AML-193 (cell line): ENCODE data around the gene CNTRL.
"Not testable (repeated sequence)": the region's sequence is repeated elsewhere in the genome, so short reads cannot be mapped to it uniquely, and the experiment has no call there.

Source experiments
- DNase-seq, 2 experiments: peaks; one replicate each; lab custom pipeline; 2025; lab: John Stamatoyannopoulos, UW

CNTRL gene

GRCh38 chr9:121071370-121071755, 3.4 kb upstream of the CNTRL start:
- no peak for DNase-seq

- DNase-seq, result peak; percentile 61 to 66
Observed at GRCh38 chr9:121071756-121072421, 2.9 kb upstream of the CNTRL start.

- peak; percentile 70 to 71 for DNase-seq
Observed at GRCh38 chr9:121073038-121073437, 1.7 kb upstream of the CNTRL start.

- DNase-seq, result peak; percentile 54 to 61
Observed at GRCh38 chr9:121075251-121076036, 689 bp downstream of the CNTRL start.

- no peak for DNase-seq
Observed at GRCh38 chr9:121082075-121082474, 7.3 kb downstream of the CNTRL start.

GRCh38 chr9:121085661-121086060, 10.9 kb downstream of the CNTRL start:
- no peak for DNase-seq

- peak; percentile 45 to 51 for DNase-seq
Observed at GRCh38 chr9:121088576-121088975, 13.8 kb downstream of the CNTRL start.

GRCh38 chr9:121090743-121091142, 16.0 kb downstream of the CNTRL start:
- DNase-seq, result not testable (repeated sequence)

GRCh38 chr9:121095057-121095456, 20.3 kb downstream of the CNTRL start:
- no peak for DNase-seq

GRCh38 chr9:121098567-121099198, 23.9 kb downstream of the CNTRL start:
- no peak for DNase-seq

GRCh38 chr9:121104054-121104453, 29.3 kb downstream of the CNTRL start:
- not testable (repeated sequence) for DNase-seq

- DNase-seq, result no peak
Observed at GRCh38 chr9:121105531-121105930, 30.8 kb downstream of the CNTRL start.

GRCh38 chr9:121107029-121107428, 32.3 kb downstream of the CNTRL start:
- DNase-seq, result peak; percentile 29 to 39

- DNase-seq, result peak; percentile 68 to 76
Observed at GRCh38 chr9:121107881-121108280, 33.1 kb downstream of the CNTRL start.

GRCh38 chr9:121115466-121115865, 40.7 kb downstream of the CNTRL start:
- peak; percentile 19 to 24 for DNase-seq

- no peak for DNase-seq
Observed at GRCh38 chr9:121118266-121118665, 43.5 kb downstream of the CNTRL start.

- no peak for DNase-seq
Observed at GRCh38 chr9:121120386-121120785, 45.6 kb downstream of the CNTRL start.

- peak; percentile 96 to 97 for DNase-seq
Observed at GRCh38 chr9:121121582-121122087, 46.9 kb downstream of the CNTRL start.

GRCh38 chr9:121122246-121123032, 47.7 kb downstream of the CNTRL start:
- no peak for DNase-seq

GRCh38 chr9:121123816-121124535, 49.2 kb downstream of the CNTRL start:
- DNase-seq, result no peak

GRCh38 chr9:121125590-121125989, 50.8 kb downstream of the CNTRL start:
- no peak for DNase-seq
